Neural cell (in vitro differentiated cells): ENCODE data around the gene ZNF519. TPM values are rescaled to one million over a fixed set of nuclear protein-coding genes. Genes with fewer than 3 reads are reported as not detected.
"Not testable (repeated sequence)": the region's sequence is repeated elsewhere in the genome, so short reads cannot be mapped to it uniquely, and the experiment has no call there.

ENCODE experiments used
- H2AFZ ChIP-seq: fragments of 200-600, 300-800 bp; sonication (generic), shearing (Covaris generic); 2 replicates; pipeline ENCODE4 v1.6.0; 2014; ENCODE audit warnings: low read depth, mild to moderate bottlenecking, antibody characterized with exemption, low read length, moderate library complexity
- H3F3A ChIP-seq: fragments of 200-600 bp; shearing (Covaris generic); 2 replicates; pipeline ENCODE4 v1.6.1; 2016; ENCODE audit warnings: mild to moderate bottlenecking, moderate library complexity, mixed read lengths, antibody characterized with exemption, low read length; ENCODE audit not compliant: insufficient read depth, poor library complexity, severe bottlenecking
- H3K27ac ChIP-seq: fragments of 200-600, 300-800 bp; sonication (generic), shearing (Covaris generic); 2 replicates; pipeline ENCODE4 v1.5.1; 2014; ENCODE audit warnings: mild to moderate bottlenecking, low read length, moderate library complexity
- H3K27me3 ChIP-seq: fragments of 300-800, 200-600 bp; sonication (generic), shearing (Covaris generic); 2 replicates; pipeline ENCODE4 v1.6.0; 2014; ENCODE audit warnings: mild to moderate bottlenecking, low read depth, low read length, moderate library complexity; ENCODE audit not compliant: insufficient read depth
- H3K36me3 ChIP-seq: fragments of 300-800, 200-600 bp; sonication (generic), shearing (Covaris generic); 2 replicates; pipeline ENCODE4 v1.5.1; 2014; ENCODE audit warnings: mild to moderate bottlenecking, antibody characterized with exemption, low read length, moderate library complexity; ENCODE audit not compliant: insufficient read depth
- H3K4me2 ChIP-seq: fragments of 300-800, 200-600 bp; sonication (generic), shearing (Covaris generic); 2 replicates; pipeline ENCODE4 v1.6.0; 2014; ENCODE audit warnings: mild to moderate bottlenecking, low read length
- H3K4me3 ChIP-seq: fragments of 300-800, 200-600 bp; sonication (generic), shearing (Covaris generic); 2 replicates; pipeline ENCODE4 v1.5.1; 2014; ENCODE audit warnings: mild to moderate bottlenecking, low read length, moderate library complexity
- H3K79me2 ChIP-seq: fragments of 200-600 bp; shearing (Covaris generic); replicated peaks from 2 replicates; pipeline ENCODE4 v1.6.0; 2014; ENCODE audit warnings: mild to moderate bottlenecking, low read length, moderate library complexity; ENCODE audit not compliant: insufficient read depth
- H3K9ac ChIP-seq: fragments of 300-800, 200-600 bp; sonication (generic), shearing (Covaris generic); 2 replicates; pipeline ENCODE4 v1.6.1; 2016; ENCODE audit warnings: mild to moderate bottlenecking, low read length, mixed read lengths
- H3K9me2 ChIP-seq: fragments of 200-600 bp; shearing (Covaris generic); 2 replicates; pipeline ENCODE4 v1.6.1; 2016; ENCODE audit warnings: mild to moderate bottlenecking, low read length, mixed read lengths; ENCODE audit not compliant: insufficient read depth
- H3K9me3 ChIP-seq: fragments of 200-600, 300-800 bp; sonication (generic), shearing (Covaris generic); 2 replicates; pipeline ENCODE4 v1.6.1; 2016; ENCODE audit warnings: mild to moderate bottlenecking, mixed run types, low read length, moderate library complexity, mixed read lengths
- H4K20me1 ChIP-seq: fragments of 200-600 bp; shearing (Covaris generic); 2 replicates; pipeline ENCODE4 v1.6.1; 2016; ENCODE audit warnings: mild to moderate bottlenecking, mixed run types; ENCODE audit not compliant: insufficient read depth
- EP300 ChIP-seq: fragments of 450-650 bp; conservative IDR thresholded peaks from 2 replicates; pipeline ENCODE4 v1.6.1; 2014; ENCODE audit warnings: antibody characterized with exemption, mild to moderate bottlenecking, moderate library complexity; ENCODE audit not compliant: poor library complexity, severe bottlenecking
- EZH2 ChIP-seq: fragments of 200-600, 300-800 bp; shearing (Covaris generic), sonication (generic); IDR thresholded peaks from 2 replicates; pipeline ENCODE4 v1.6.1; 2014; ENCODE audit warnings: antibody characterized with exemption, low read length, borderline replicate concordance, mild to moderate bottlenecking; ENCODE audit not compliant: insufficient read depth, poor library complexity, severe bottlenecking
- MXI1 ChIP-seq: fragments of 450-650 bp; conservative IDR thresholded peaks from 2 replicates; pipeline ENCODE4 v1.6.1; 2014; ENCODE audit warnings: antibody characterized with exemption, mild to moderate bottlenecking; ENCODE audit not compliant: poor library complexity, severe bottlenecking
- POLR2AphosphoS5 ChIP-seq: IDR thresholded peaks from 2 replicates; pipeline ENCODE4 v1.6.1; 2012
- RAD21 ChIP-seq: fragments of 450-650 bp; conservative IDR thresholded peaks from 2 replicates; pipeline ENCODE4 v1.6.1; 2014; ENCODE audit warnings: antibody characterized with exemption, mild to moderate bottlenecking, moderate library complexity
- SMC3 ChIP-seq: fragments of 450-650 bp; conservative IDR thresholded peaks from 2 replicates; pipeline ENCODE4 v1.6.1; 2014; ENCODE audit warnings: antibody characterized with exemption, mild to moderate bottlenecking, moderate library complexity; ENCODE audit not compliant: poor library complexity
- TAF1 ChIP-seq: IDR thresholded peaks from 2 replicates; pipeline ENCODE4 v1.6.1; 2012; ENCODE audit warnings: low read depth
- polyA plus RNA-seq: library from polyadenylated mRNA; depleted of rRNA; stranded (reverse); fragments of >200 nt; gene quantifications from 2 replicates; pipeline ENCODE4 v1.2.3, GENCODE V29; 2014
- TF ChIP-seq, protein P1 (sequence below): fragments of 450-650 bp; IDR thresholded peaks from 2 replicates; pipeline ENCODE4 v1.5.1; 2014; ENCODE audit warnings: antibody characterized with exemption, mild to moderate bottlenecking, moderate library complexity; ENCODE audit not compliant: poor library complexity, severe bottlenecking

Gene ZNF519
- polyA plus RNA-seq, 1 donor from 2014 or later: 25.0 TPM

DNA sequence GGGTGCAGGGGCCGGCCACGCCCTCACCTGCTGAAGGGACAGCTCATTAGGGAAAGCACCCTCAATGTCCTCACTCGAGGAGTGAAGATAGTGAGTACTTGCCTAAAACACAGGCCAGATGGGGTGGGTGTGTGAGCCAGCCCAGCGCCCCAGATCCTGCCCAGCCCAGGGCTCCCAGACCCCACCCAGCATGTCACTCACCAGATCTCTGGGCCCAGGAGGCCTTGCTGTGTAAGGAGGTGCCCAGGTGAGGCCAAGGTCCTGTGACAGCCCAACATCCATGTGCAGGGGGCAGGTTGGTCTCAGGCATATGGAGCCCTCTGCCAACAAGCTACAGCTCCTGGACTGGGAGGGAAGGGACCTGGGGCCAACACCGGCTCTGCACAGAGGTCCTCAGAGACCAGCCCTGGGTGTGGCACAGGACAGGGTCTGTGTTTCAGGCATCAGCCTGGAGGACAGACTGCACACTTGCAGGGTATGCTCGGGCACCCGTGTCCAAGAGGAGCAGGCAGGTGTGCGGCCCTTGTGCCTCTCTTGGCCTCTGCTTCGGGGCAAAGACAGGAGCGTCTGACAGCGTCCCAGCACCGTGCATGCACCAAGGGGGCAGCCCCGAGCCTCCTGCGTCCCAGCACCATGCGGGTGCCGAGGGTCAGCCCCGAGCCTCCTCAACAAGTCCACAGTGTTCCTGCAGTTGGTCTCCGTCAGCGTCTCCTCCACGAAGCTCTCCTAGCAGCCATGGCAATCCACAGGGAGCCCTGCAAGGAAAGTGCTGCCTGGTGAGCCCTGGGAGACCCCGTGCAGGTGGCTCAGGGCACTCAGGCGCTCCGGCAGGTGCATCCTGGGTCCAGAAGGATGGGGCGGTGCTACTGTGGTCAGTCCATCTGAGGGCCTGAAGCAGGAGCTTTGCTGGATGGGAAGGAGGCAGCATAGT lies 16.0 kb upstream of the ZNF519 start:
- H3K9me3 ChIP-seq, H3K4me3 ChIP-seq, H3K36me3 ChIP-seq, H3K27ac ChIP-seq, H2AFZ ChIP-seq, H3K9me2 ChIP-seq, H4K20me1 ChIP-seq, H3K9ac ChIP-seq, H3K79me2 ChIP-seq, H3K4me2 ChIP-seq, H3F3A ChIP-seq, H3K27me3 ChIP-seq: not testable (repeated sequence)

DNA sequence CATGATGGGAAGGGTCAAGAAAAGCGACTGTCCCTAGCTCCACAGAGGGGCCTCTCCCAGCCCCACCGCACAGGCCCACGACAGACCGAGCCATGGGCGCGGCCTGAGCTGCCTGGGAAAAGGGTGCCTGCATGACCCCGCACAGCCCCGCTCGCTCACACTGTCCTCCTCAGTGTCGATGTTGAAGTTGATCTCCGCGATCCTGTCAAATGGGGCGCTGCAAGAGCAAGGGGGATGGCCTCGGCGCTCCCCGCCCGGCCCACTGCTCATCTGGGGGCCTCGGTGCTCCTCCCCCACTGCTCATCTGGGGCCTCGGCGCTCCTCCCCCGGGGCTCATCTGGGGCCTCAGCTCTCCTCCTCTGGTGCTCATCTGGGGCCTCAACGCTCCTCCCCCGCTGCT lies 14.5 kb upstream of the ZNF519 start:
- not testable (repeated sequence) for H2AFZ ChIP-seq, H3K4me2 ChIP-seq, H3F3A ChIP-seq, H3K36me3 ChIP-seq, H4K20me1 ChIP-seq, H3K4me3 ChIP-seq, H3K9ac ChIP-seq, H3K9me2 ChIP-seq, H3K27me3 ChIP-seq, H3K9me3 ChIP-seq, H3K79me2 ChIP-seq, H3K27ac ChIP-seq

DNA sequence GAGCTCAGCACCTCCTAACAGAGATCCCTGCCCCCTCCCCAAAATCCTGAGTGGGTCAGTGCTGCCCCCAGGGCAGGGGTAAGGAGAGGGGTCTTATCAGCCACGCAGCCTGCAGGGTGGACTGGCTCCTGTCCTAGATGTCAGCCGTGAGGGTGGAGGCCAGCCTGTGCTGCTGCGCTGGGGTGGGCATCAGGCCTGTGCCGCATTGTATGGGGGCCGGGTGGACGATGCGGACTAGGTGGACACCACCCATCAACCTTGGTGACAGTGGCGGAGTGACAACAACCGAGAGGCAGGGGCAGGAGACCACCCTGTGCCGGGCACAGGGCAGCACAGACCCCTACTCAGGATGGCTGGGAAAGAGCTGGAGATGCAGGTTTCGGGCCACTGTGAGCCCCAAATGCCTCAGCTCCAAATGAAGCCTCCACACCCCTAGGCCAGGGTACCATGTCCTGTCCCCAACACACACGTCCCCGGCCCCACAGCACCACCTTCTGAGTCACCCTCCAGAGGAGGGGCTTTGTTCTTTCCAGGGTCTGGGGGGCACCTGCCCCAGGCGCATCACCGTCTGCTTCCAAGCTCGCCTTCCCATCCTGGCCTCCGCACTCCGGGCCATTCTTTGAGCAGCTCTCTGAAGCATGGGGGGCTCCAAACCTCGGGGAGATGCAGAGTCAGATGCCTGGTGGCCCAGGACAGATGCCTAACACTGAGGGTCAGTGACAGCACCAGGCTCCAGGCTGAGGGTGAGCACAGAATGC lies 13.5 kb upstream of the ZNF519 start:
- not testable (repeated sequence) for H3K36me3 ChIP-seq, H3K9me2 ChIP-seq, H3K27ac ChIP-seq, H3K9ac ChIP-seq, H3K4me2 ChIP-seq, H3F3A ChIP-seq, H2AFZ ChIP-seq, H4K20me1 ChIP-seq, H3K27me3 ChIP-seq, H3K79me2 ChIP-seq, H3K9me3 ChIP-seq, H3K4me3 ChIP-seq

DNA sequence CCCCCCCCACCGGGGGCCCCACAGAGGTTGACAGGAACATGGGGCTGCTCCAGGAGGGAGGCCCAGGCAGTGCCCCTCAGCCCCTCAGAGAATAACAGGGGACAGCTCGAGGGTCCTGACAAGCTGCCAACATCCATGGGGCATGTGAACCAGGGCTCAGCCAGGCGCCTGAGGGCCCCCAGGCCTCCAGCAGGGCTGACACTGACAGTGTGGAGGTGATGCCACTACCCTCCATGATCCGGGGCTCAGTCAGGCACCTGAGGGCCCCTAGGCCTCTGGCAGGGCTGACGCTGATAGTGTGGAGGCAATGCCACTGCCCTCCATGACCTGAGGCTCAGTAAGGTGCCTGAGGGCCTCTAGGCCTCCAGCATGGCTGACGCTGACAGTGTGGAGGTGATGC lies 12.8 kb upstream of the ZNF519 start:
- not testable (repeated sequence) for H4K20me1 ChIP-seq, H3K4me2 ChIP-seq, H3K9ac ChIP-seq, H3K9me3 ChIP-seq, H3K27ac ChIP-seq, H3K4me3 ChIP-seq, H3K79me2 ChIP-seq, H2AFZ ChIP-seq, H3K9me2 ChIP-seq, H3K36me3 ChIP-seq, H3F3A ChIP-seq, H3K27me3 ChIP-seq

DNA sequence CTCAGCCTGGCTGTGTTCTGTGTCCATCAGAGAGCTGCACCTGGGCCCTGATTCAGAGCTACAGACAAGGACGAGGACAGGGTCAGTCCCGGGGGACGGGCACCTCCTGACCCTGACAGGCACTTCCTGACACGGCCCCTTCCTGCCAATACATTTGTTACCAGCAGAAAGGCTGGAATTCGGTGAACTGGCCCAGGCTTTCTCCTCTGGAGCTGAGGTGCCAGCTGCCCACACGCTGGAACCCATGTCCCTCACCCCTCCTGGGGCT lies 12.3 kb upstream of the ZNF519 start:
- Histone ChIP-seq H3K9ac (no peak overlapping the region), H3K36me3 (no peaks in the 10 kb centered on the region), H3K9me2 (no peaks in the 10 kb centered on the region), H3F3A (no peaks in the 10 kb centered on the region), H3K4me2 (no peak overlapping the region), H3K79me2 (no peaks in the 10 kb centered on the region), H3K9me3 (no peaks in the 10 kb centered on the region), H3K27ac (no peak overlapping the region), H3K4me3 (no peak overlapping the region), H4K20me1 (no peaks in the 10 kb centered on the region), H2AFZ (no peak overlapping the region), H3K27me3 (no peaks in the 10 kb centered on the region)
- TF ChIP-seq EZH2 (no peak), RAD21 (no peak), MXI1 (no peak), SMC3 (no peak), TAF1 (no peak), EP300 (no peak), POLR2AphosphoS5 (no peak)
- TF ChIP-seq, protein P1, sequence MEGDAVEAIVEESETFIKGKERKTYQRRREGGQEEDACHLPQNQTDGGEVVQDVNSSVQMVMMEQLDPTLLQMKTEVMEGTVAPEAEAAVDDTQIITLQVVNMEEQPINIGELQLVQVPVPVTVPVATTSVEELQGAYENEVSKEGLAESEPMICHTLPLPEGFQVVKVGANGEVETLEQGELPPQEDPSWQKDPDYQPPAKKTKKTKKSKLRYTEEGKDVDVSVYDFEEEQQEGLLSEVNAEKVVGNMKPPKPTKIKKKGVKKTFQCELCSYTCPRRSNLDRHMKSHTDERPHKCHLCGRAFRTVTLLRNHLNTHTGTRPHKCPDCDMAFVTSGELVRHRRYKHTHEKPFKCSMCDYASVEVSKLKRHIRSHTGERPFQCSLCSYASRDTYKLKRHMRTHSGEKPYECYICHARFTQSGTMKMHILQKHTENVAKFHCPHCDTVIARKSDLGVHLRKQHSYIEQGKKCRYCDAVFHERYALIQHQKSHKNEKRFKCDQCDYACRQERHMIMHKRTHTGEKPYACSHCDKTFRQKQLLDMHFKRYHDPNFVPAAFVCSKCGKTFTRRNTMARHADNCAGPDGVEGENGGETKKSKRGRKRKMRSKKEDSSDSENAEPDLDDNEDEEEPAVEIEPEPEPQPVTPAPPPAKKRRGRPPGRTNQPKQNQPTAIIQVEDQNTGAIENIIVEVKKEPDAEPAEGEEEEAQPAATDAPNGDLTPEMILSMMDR: no peak
